GM23248 (cell line): ENCODE results near the gene DOK7. TPM values are rescaled to one million over a fixed set of nuclear protein-coding genes. Genes with fewer than 3 reads are reported as not detected.

ENCODE experiments used
- DNase-seq: peaks from one replicate; pipeline ENCODE4 v3.0.0-alpha.2; 2015
- H2AFZ ChIP-seq: fragments of 200-600 bp; sonication (generic); 2 replicates; pipeline ENCODE4 v1.6.1; 2016; ENCODE audit warnings: antibody characterized with exemption
- H3F3A ChIP-seq: fragments of 200-600 bp; sonication (generic); 2 replicates; pipeline ENCODE4 v1.6.1; 2016; ENCODE audit warnings: mild to moderate bottlenecking, antibody characterized with exemption, mixed run types; ENCODE audit not compliant: insufficient read depth
- H3K27ac ChIP-seq: fragments of 200-600 bp; sonication (generic); 2 replicates; pipeline ENCODE4 v1.5.1; 2016; ENCODE audit warnings: mild to moderate bottlenecking
- H3K27me3 ChIP-seq: fragments of 200-600 bp; sonication (generic); replicated peaks from 2 replicates; pipeline ENCODE4 v1.6.1; 2016; ENCODE audit warnings: mild to moderate bottlenecking; ENCODE audit not compliant: insufficient read depth
- H3K36me3 ChIP-seq: fragments of 200-600 bp; sonication (generic); 2 replicates; pipeline ENCODE4 v1.6.1; 2016; ENCODE audit warnings: low read depth, mild to moderate bottlenecking
- H3K4me1 ChIP-seq: fragments of 200-600 bp; sonication (generic); 2 replicates; pipeline ENCODE4 v1.6.1; 2016; ENCODE audit warnings: mild to moderate bottlenecking; ENCODE audit not compliant: insufficient read depth
- H3K4me2 ChIP-seq: fragments of 200-600 bp; sonication (generic); one replicate; pipeline ENCODE4 v1.6.1; 2016; ENCODE audit warnings: mild to moderate bottlenecking; ENCODE audit not compliant: unreplicated experiment
- H3K4me3 ChIP-seq: fragments of 200-600 bp; sonication (generic); 2 replicates; pipeline ENCODE4 v1.5.1; 2016; ENCODE audit warnings: mild to moderate bottlenecking
- H3K79me2 ChIP-seq: fragments of 200-600 bp; sonication (generic); 2 replicates; pipeline ENCODE4 v1.6.1; 2016; ENCODE audit warnings: mild to moderate bottlenecking; ENCODE audit not compliant: insufficient read depth
- H3K9ac ChIP-seq: fragments of 200-600 bp; sonication (generic); 2 replicates; pipeline ENCODE4 v1.6.1; 2016; ENCODE audit warnings: mild to moderate bottlenecking
- H3K9me2 ChIP-seq: fragments of 200-600 bp; sonication (generic); 2 replicates; pipeline ENCODE4 v1.6.1; 2016; ENCODE audit warnings: mixed run types, mild to moderate bottlenecking, moderate library complexity; ENCODE audit not compliant: insufficient read depth
- H3K9me3 ChIP-seq: fragments of 200-600 bp; sonication (generic); one replicate; pipeline ENCODE4 v1.6.1; 2017; ENCODE audit warnings: low read depth
- H4K20me1 ChIP-seq: fragments of 200-600 bp; sonication (generic); 2 replicates; pipeline ENCODE4 v1.6.0; 2016; ENCODE audit not compliant: insufficient read depth
- EZH2 ChIP-seq: fragments of 200-600 bp; sonication (generic); IDR thresholded peaks from 2 replicates; pipeline ENCODE4 v1.6.1; 2018; ENCODE audit warnings: antibody characterized with exemption, mild to moderate bottlenecking; ENCODE audit not compliant: insufficient read depth, poor library complexity, severe bottlenecking
- EZH2phosphoT487 ChIP-seq: fragments of 200-600 bp; sonication (generic); IDR thresholded peaks from 2 replicates; pipeline ENCODE4 v1.6.1; 2018; ENCODE audit warnings: antibody characterized with exemption, moderate library complexity, mild to moderate bottlenecking, low read depth; ENCODE audit not compliant: insufficient read depth
- WGBS, 2 experiments: methylation state at CpG; one replicate each; pipeline ENCODE4 v1.1.6; 2015 to 2017; ENCODE audit warnings: low lambda C conversion rate in 2 of 2, low coverage in 1 of 2; ENCODE audit errors: missing lambda C conversion rate in 2 of 2; 5-methylcytosine and 5-hydroxymethylcytosine counted together
- in situ Hi-C: fragments of 300-500 bp; cut with MboI; formaldehyde crosslinking; loops from 2 replicates; pipeline ENCODE4 v1.15.0; 2020
- polyA plus RNA-seq: library from polyadenylated mRNA; unstranded; fragments of >200 nt; fragmentation: Nextera tagmentation; extraction: Ambion mirVana; gene quantifications from 2 replicates; pipeline ENCODE4 v1.2.1, GENCODE V29; 2016
- total RNA-seq: library from RNA; depleted of rRNA; stranded (reverse); fragments of >200 nt; shearing (Covaris generic); gene quantifications from 2 replicates; pipeline ENCODE4 v1.2.3, GENCODE V29; 2014

Gene DOK7
- total and polyA plus RNA-seq, 2 experiments from 2014 or later, result not detected

GRCh38 chr4:3495204-3495975 lies 32.3 kb downstream of the DOK7 start:
- Histone ChIP-seq H3K9me3 (no peaks in the 10 kb centered on the region), H2AFZ (no peak overlapping the region), H3K9me2 (no peaks in the 10 kb centered on the region), H3K4me2 (no peak overlapping the region), H3K79me2 (no peaks in the 10 kb centered on the region), H3K36me3 (no peaks in the 10 kb centered on the region), H4K20me1 (no peaks in the 10 kb centered on the region), H3K4me1 (no peaks in the 10 kb centered on the region), H3K27me3 (peaks cover 5% of the 10 kb centered on the region; the same call in 1 of the 2 replicates), H3K27ac (no peak overlapping the region), H3F3A (no peaks in the 10 kb centered on the region), H3K9ac (no peak overlapping the region), H3K4me3 (no peak overlapping the region)
- no peak for TF ChIP-seq EZH2
- TF ChIP-seq EZH2phosphoT487, result no peak
- no peak for DNase-seq
- in situ Hi-C loops, result no loop called here
- WGBS, 2 experiments, result 69 to 72% methylated on average over 28 of the region's 28 CpGs

- TF ChIP-seq EZH2phosphoT487 (no peak), EZH2 (no peak)
- Histone ChIP-seq H3K36me3 (no peaks in the 10 kb centered on the region), H3K27ac (no peak overlapping the region), H3K4me3 (no peak overlapping the region), H3K79me2 (no peaks in the 10 kb centered on the region), H4K20me1 (no peaks in the 10 kb centered on the region), H3K9me2 (no peaks in the 10 kb centered on the region), H3K4me1 (no peaks in the 10 kb centered on the region), H3K27me3 (peaks cover 5% of the 10 kb centered on the region; the same call in 1 of the 2 replicates), H3K4me2 (no peak overlapping the region), H2AFZ (no peak overlapping the region), H3K9me3 (no peaks in the 10 kb centered on the region), H3K9ac (no peak overlapping the region), H3F3A (no peaks in the 10 kb centered on the region)
- DNase-seq, result no peak
- in situ Hi-C loops, result no loop called here
- 42 to 50% methylated on average over 14 of the region's 14 CpGs for WGBS, 2 experiments
These were observed 32.9 kb downstream of the DOK7 start for GRCh38 chr4:3496021-3496420.

GRCh38 chr4:3497095-3497494 lies 34.0 kb downstream of the DOK7 start:
- Histone ChIP-seq H3K27me3 (no peaks in the 10 kb centered on the region), H3K27ac (no peak overlapping the region), H3K4me1 (no peaks in the 10 kb centered on the region), H3K9ac (no peak overlapping the region), H3K9me2 (no peaks in the 10 kb centered on the region), H2AFZ (no peak overlapping the region), H3K4me3 (no peak overlapping the region), H3K36me3 (no peaks in the 10 kb centered on the region), H3F3A (no peaks in the 10 kb centered on the region), H4K20me1 (no peaks in the 10 kb centered on the region), H3K4me2 (no peak overlapping the region), H3K9me3 (no peaks in the 10 kb centered on the region), H3K79me2 (no peaks in the 10 kb centered on the region)
- no peak for DNase-seq
- TF ChIP-seq EZH2phosphoT487, result no peak
- no peak for TF ChIP-seq EZH2
- 97% methylated on average over 4 to 6 of the region's 6 CpGs for WGBS, 2 experiments
- in situ Hi-C loops, result no loop called here

DNA sequence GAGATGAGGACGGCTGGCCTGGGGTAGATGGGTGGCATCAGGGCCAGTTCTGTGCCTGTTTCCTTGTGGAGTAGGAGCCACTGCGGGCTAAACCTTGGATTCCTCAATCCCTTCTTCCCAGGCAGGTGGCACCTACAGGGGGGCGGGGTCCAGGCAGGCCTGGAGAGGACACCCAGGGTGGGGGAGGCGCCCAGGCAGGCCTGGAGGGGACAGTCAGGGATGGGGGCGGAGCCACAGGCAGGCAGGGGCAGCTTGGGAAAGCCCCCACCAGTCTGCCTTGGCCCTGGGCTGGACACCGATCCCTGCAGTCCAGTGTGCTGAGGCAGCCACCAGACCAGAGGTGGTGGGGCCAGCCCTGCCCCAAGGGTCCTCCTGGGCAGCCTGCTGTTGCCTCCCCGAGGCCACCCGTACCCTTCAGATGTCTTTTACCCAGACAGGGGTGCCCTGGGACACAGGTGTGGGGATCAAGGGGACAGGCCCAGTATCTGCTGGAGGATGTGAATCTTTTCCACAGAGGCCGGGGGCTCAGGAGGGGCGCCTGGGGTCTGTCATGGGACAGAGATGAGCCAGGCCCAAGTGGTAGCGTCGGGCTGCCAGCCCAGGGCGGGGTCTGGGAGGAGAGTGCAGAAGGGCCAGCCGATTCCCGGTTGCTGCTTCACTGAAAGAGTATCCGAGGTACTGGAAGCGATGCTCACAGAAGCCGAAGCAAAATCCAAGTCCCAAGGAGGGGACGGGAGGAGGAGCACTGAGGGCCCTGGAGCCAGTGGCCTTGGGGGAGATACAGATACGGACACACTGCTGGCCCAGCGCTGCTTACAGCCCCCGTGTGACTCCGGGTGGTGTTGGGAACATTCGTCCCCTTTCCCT lies 34.6 kb downstream of the DOK7 start:
- DNase-seq, result no peak
- no peaks in the 10 kb centered on the region for H3K4me1 ChIP-seq
- H3K4me2 ChIP-seq, result no peak overlapping the region
- no peaks in the 10 kb centered on the region for H3K9me2 ChIP-seq
- 53 to 56% methylated on average over 21 to 22 of the region's 24 CpGs for WGBS, 2 experiments
- no peaks in the 10 kb centered on the region for H3K9me3 ChIP-seq
- no peaks in the 10 kb centered on the region for H3F3A ChIP-seq
- TF ChIP-seq EZH2phosphoT487 (no peak), EZH2 (no peak)
- H3K36me3 ChIP-seq, result no peaks in the 10 kb centered on the region
- no peak overlapping the region for H3K27ac ChIP-seq
- H3K27me3 ChIP-seq, result no peaks in the 10 kb centered on the region
- no peak overlapping the region for H3K9ac ChIP-seq
- H4K20me1 ChIP-seq, result no peaks in the 10 kb centered on the region
- no peaks in the 10 kb centered on the region for H3K79me2 ChIP-seq
- no peak overlapping the region for H3K4me3 ChIP-seq
- no peak overlapping the region for H2AFZ ChIP-seq
- in situ Hi-C loops, result no loop called here
